Measurements from ENCODE around the gene NAT9. TPM values are rescaled to one million over a fixed set of nuclear protein-coding genes. Genes with fewer than 3 reads are reported as not detected.

Gene NAT9
- total and polyA plus RNA-seq, 2 donors (not counting 3 experiments of a cell fraction or from before 2014, with no cell fraction given): 39.3 to 44.8 TPM

GRCh38 chr17:74771319-74771914 lies 4.7 kb downstream of the NAT9 start:
- Histone ChIP-seq H3K9me3 (replicated peaks; ENCODE audit: control insufficient read depth, insufficient read depth, low read length) (no peaks in the 10 kb centered on the region), H3K79me2 (ENCODE audit: control insufficient read depth, insufficient read depth, low read length) (peaks cover 14% of the 10 kb centered on the region), H3K9ac (replicated peaks; ENCODE audit: extremely low read depth, insufficient read depth, low read length) (no peak overlapping the region), H3K27me3 (ENCODE audit: control insufficient read depth in 2 of 2, insufficient read depth in 2 of 2, low read length in 2 of 2) (no peaks in the 10 kb centered on the region), H3K4me1 (ENCODE audit: control insufficient read depth, extremely low read depth, insufficient read depth, low read length) (no peaks in the 10 kb centered on the region), H3K4me2 (ENCODE audit: insufficient read depth, low read length) (no peak overlapping the region), H3K9me1 (replicated peaks; ENCODE audit: control insufficient read depth, extremely low read depth, insufficient read depth, low read length) (no peaks in the 10 kb centered on the region), H3K36me3 (ENCODE audit: control insufficient read depth in 2 of 2, extremely low read depth in 1 of 2, insufficient read depth in 2 of 2, low read length in 2 of 2) (peaks cover 3 to 32% of the 10 kb centered on the region in 2 experiments), H4K20me1 (replicated peaks; ENCODE audit: control insufficient read depth, extremely low read depth, insufficient read depth, low read length) (no peaks in the 10 kb centered on the region), H3K4me3 (replicated peaks in 1 of 3; ENCODE audit: insufficient read depth in 1 of 3, low read depth in 1 of 3, low read length in 3 of 3) (no peak overlapping the region), H3K27ac (ENCODE audit: insufficient read depth, low read depth, low read length) (no peak overlapping the region), H2AFZ (ENCODE audit: low read depth, low read length) (no peak overlapping the region)
- BruUV-seq (replicated peaks): no TSS peak
- no peak for TF ChIP-seq GATA2 (IDR thresholded peaks at IDR 0.05; ENCODE audit: insufficient read depth, insufficient read length, low read depth, low read length)
- TF ChIP-seq FOS (IDR thresholded peaks at IDR 0.05; ENCODE audit: borderline replicate concordance, insufficient read depth, low read length): no peak
- TF ChIP-seq JUN (IDR thresholded peaks at IDR 0.05; ENCODE audit: borderline replicate concordance, insufficient read depth, insufficient read length, low read depth): no peak
- TF ChIP-seq, protein P1, sequence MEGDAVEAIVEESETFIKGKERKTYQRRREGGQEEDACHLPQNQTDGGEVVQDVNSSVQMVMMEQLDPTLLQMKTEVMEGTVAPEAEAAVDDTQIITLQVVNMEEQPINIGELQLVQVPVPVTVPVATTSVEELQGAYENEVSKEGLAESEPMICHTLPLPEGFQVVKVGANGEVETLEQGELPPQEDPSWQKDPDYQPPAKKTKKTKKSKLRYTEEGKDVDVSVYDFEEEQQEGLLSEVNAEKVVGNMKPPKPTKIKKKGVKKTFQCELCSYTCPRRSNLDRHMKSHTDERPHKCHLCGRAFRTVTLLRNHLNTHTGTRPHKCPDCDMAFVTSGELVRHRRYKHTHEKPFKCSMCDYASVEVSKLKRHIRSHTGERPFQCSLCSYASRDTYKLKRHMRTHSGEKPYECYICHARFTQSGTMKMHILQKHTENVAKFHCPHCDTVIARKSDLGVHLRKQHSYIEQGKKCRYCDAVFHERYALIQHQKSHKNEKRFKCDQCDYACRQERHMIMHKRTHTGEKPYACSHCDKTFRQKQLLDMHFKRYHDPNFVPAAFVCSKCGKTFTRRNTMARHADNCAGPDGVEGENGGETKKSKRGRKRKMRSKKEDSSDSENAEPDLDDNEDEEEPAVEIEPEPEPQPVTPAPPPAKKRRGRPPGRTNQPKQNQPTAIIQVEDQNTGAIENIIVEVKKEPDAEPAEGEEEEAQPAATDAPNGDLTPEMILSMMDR (IDR thresholded peaks at IDR 0.05; ENCODE audit: extremely low read depth in 1 of 2, insufficient read depth in 1 of 2, low read depth in 1 of 2, low read length in 2 of 2): no peak
- no peak for TF ChIP-seq POLR2AphosphoS5 (IDR thresholded peaks at IDR 0.05; ENCODE audit: insufficient read depth, low read depth, low read length)
- TF ChIP-seq MYC (IDR thresholded peaks at IDR 0.05; ENCODE audit: low read depth, low read length): no peak
- TF ChIP-seq EZH2 (IDR thresholded peaks at IDR 0.05; ENCODE audit: borderline replicate concordance, low read depth, low read length, severe bottlenecking): no peak
- no peak for TF ChIP-seq POLR2A (IDR thresholded peaks at IDR 0.05; ENCODE audit: low read depth, low read length)
- TF ChIP-seq, protein P2, sequence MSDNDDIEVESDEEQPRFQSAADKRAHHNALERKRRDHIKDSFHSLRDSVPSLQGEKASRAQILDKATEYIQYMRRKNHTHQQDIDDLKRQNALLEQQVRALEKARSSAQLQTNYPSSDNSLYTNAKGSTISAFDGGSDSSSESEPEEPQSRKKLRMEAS (IDR thresholded peaks at IDR 0.05; ENCODE audit: insufficient read depth, insufficient read length): no peak
- POLR2A ChIA-PET: interaction anchor here (0.9 kb wide), 1 partner anchor 8 kb away, joined by 3 read pairs; no protein-coding TSS in a partner anchor
- intact Hi-C loops (cut with micrococcal nuclease): no loop called here
- CTCF ChIA-PET: interaction anchor here (0.6 to 4.1 kb wide), 18 partner anchors 8 to 114 kb away, joined by 3 to 84 read pairs (median 4); no protein-coding TSS in a partner anchor
- FAIRE-seq (no peak), DNase-seq (ENCODE audit: low read depth, low spot score) (no peak)
- dilution Hi-C loops (cut with MboI; ENCODE audit: extremely low pct_ligation_motif_present, low sequenced_read_pairs): no loop called here

Data from endothelial cell of umbilical vein (primary cell).